Caco-2 (cell line): ENCODE data around the gene NDST1. TPM values are rescaled to one million over a fixed set of nuclear protein-coding genes. Genes with fewer than 3 reads are reported as not detected.

Source experiments
- BruUV-seq: library from RNA; stranded (reverse); fragments of 400-500 nt; replicated peaks from 2 replicates; lab custom pipeline; 2021; lab: Mats Ljungman, UMichigan
- CTCF ChIA-PET: fragments of 300-600 bp; sonication (Branson Sonifier 250); formaldehyde crosslinking; loops from one replicate; lab custom pipeline; 2022; ENCODE audit warnings: antibody characterized with exemption; lab: Charles Lee
- POLR2A ChIA-PET: fragments of 300-600 bp; sonication (Branson Sonifier 250); formaldehyde crosslinking; loops from one replicate; lab custom pipeline; 2022; ENCODE audit warnings: antibody characterized with exemption; lab: Charles Lee
- DNase-seq, 2 experiments: peaks; one replicate each; pipeline versions ENCODE4 v3.0.0 to v3.0.0-alpha.2; 2020 to 2022
- H3K27me3 ChIP-seq: replicated peaks from 2 replicates; pipeline ENCODE4 v1.6.0; 2011; ENCODE audit warnings: low read length; ENCODE audit not compliant: control insufficient read depth, insufficient read depth
- H3K36me3 ChIP-seq: 2 replicates; pipeline ENCODE4 v1.5.1; 2011; ENCODE audit warnings: low read length; ENCODE audit not compliant: control insufficient read depth, insufficient read depth
- H3K4me1 ChIP-seq: fragments of 250-450 bp; sonication (Bioruptor Pico); 2 replicates; pipeline ENCODE4 v1.5.1; 2020; ENCODE audit warnings: mild to moderate bottlenecking
- H3K4me3 ChIP-seq: 2 replicates; pipeline ENCODE4 v1.5.1; 2011; ENCODE audit warnings: low read depth, mild to moderate bottlenecking, control low read depth, low read length
- H3K9me3 ChIP-seq: fragments of 250-450 bp; sonication (Bioruptor Pico); 2 replicates; pipeline ENCODE4 v1.5.1; 2020; ENCODE audit warnings: mild to moderate bottlenecking, moderate library complexity
- H3K27ac Mint-ChIP-seq: one replicate; pipeline ENCODE4 v1.8.0; 2022; ENCODE audit warnings: mixed read lengths; ENCODE audit not compliant: unreplicated experiment
- H3K27me3 Mint-ChIP-seq: one replicate; pipeline ENCODE4 v1.8.0; 2022; ENCODE audit warnings: mixed read lengths; ENCODE audit not compliant: insufficient read depth, unreplicated experiment
- H3K36me3 Mint-ChIP-seq: one replicate; pipeline ENCODE4 v1.8.0; 2022; ENCODE audit warnings: mild to moderate bottlenecking, mixed read lengths; ENCODE audit not compliant: insufficient read depth, unreplicated experiment
- H3K4me1 Mint-ChIP-seq: one replicate; pipeline ENCODE4 v1.8.0; 2022; ENCODE audit warnings: low read depth, mixed read lengths; ENCODE audit not compliant: unreplicated experiment
- H3K4me3 Mint-ChIP-seq: one replicate; pipeline ENCODE4 v1.8.0; 2022; ENCODE audit warnings: mild to moderate bottlenecking, moderate library complexity, mixed read lengths; ENCODE audit not compliant: unreplicated experiment
- H3K9me3 Mint-ChIP-seq: one replicate; pipeline ENCODE4 v1.8.0; 2022; ENCODE audit warnings: mixed read lengths; ENCODE audit not compliant: unreplicated experiment
- intact Hi-C: fragments of 100-400 bp; cut with micrococcal nuclease; formaldehyde crosslinking; loops from one replicate; pipeline ENCODE4 v1.10.0; 2022; ENCODE audit not compliant: unreplicated experiment
- total RNA-seq: library from RNA; stranded (reverse); gene quantifications from 2 replicates; pipeline ENCODE4 v1.2.3, GENCODE V29; 2022
- TF ChIP-seq, protein P1 (sequence below), 2 experiments: fragments of 200-600 bp in 1 of 2; IDR thresholded peaks; 1 replicate in 1 of 2; 2 replicates in 1 of 2; pipeline versions ENCODE4 v1.5.1 to v1.8.0; 2011 to 2022; ENCODE audit warnings: antibody characterized with exemption in 1 of 2, control low read depth in 1 of 2, inconsistent platforms in 1 of 2, low read depth in 1 of 2, low read length in 1 of 2, mild to moderate bottlenecking in 1 of 2, moderate library complexity in 1 of 2; ENCODE audit not compliant: insufficient read depth in 1 of 2, severe bottlenecking in 1 of 2, unreplicated experiment in 1 of 2

Gene NDST1
- total RNA-seq, 1 experiment from 2014 or later: 110 TPM

- Mint-ChIP-seq H3K27ac (no peak overlapping the region), H3K27me3 (no peaks in the 10 kb centered on the region), H3K9me3 (no peaks in the 10 kb centered on the region), H3K36me3 (no peaks in the 10 kb centered on the region), H3K4me1 (peaks cover 7% of the 10 kb centered on the region), H3K4me3 (no peak overlapping the region)
- ChIA-PET POLR2A (no interaction called here), CTCF (no interaction called here)
- Histone ChIP-seq H3K4me1 (peaks cover 23% of the 10 kb centered on the region), H3K36me3 (no peaks in the 10 kb centered on the region), H3K4me3 (no peak overlapping the region), H3K9me3 (no peaks in the 10 kb centered on the region), H3K27me3 (no peaks in the 10 kb centered on the region)
- BruUV-seq: no TSS peak
- TF ChIP-seq, protein P1, sequence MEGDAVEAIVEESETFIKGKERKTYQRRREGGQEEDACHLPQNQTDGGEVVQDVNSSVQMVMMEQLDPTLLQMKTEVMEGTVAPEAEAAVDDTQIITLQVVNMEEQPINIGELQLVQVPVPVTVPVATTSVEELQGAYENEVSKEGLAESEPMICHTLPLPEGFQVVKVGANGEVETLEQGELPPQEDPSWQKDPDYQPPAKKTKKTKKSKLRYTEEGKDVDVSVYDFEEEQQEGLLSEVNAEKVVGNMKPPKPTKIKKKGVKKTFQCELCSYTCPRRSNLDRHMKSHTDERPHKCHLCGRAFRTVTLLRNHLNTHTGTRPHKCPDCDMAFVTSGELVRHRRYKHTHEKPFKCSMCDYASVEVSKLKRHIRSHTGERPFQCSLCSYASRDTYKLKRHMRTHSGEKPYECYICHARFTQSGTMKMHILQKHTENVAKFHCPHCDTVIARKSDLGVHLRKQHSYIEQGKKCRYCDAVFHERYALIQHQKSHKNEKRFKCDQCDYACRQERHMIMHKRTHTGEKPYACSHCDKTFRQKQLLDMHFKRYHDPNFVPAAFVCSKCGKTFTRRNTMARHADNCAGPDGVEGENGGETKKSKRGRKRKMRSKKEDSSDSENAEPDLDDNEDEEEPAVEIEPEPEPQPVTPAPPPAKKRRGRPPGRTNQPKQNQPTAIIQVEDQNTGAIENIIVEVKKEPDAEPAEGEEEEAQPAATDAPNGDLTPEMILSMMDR (IDR thresholded peaks at IDR 0.05; ENCODE audit: insufficient read depth in 1 of 2, low read depth in 1 of 2, low read length in 1 of 2, severe bottlenecking in 1 of 2, unreplicated experiment in 1 of 2): no peak
- intact Hi-C loops: no loop called here
- DNase-seq: no peak
These were observed 42.0 kb upstream of the NDST1 start for GRCh38 chr5:150465927-150466326.

DNA sequence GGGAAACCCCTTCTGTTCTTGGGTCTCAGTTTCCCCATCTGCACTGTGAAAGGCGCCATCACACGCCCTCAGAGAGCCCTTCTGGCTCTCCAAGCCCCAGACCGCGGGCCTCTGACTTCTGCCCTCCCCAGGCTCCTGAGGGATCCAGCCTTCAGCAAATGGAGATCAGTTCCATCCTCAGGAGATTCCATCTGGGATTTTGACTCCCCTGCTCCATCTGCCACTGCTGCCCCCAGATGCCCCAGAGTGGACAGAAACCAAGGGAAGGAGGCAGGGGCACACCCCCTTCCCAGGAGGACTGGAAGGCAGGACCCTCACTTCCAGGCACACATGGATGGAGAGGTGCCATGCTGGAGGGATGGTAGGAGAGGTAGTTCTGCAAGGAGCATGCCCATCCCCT lies 39.7 kb upstream of the NDST1 start:
- Mint-ChIP-seq H3K4me3 (no peak overlapping the region), H3K36me3 (no peaks in the 10 kb centered on the region), H3K27ac (no peak overlapping the region), H3K9me3 (no peaks in the 10 kb centered on the region), H3K4me1 (peaks cover 10% of the 10 kb centered on the region), H3K27me3 (no peaks in the 10 kb centered on the region)
- Histone ChIP-seq H3K27me3 (no peaks in the 10 kb centered on the region), H3K9me3 (no peaks in the 10 kb centered on the region), H3K36me3 (no peaks in the 10 kb centered on the region), H3K4me3 (no peak overlapping the region), H3K4me1 (peaks cover 33% of the 10 kb centered on the region)
- TF ChIP-seq, protein P1 (IDR thresholded peaks at IDR 0.05; ENCODE audit: insufficient read depth in 1 of 2, low read depth in 1 of 2, low read length in 1 of 2, severe bottlenecking in 1 of 2, unreplicated experiment in 1 of 2): no peak
- ChIA-PET POLR2A (no interaction called here), CTCF (no interaction called here)
- intact Hi-C loops: no loop called here
- BruUV-seq: no TSS peak
- no peak for DNase-seq

GRCh38 chr5:150469718-150470469 lies 38.0 kb upstream of the NDST1 start:
- no peaks in the 10 kb centered on the region for H3K27me3 Mint-ChIP-seq
- no peaks in the 10 kb centered on the region for H3K36me3 Mint-ChIP-seq
- no peaks in the 10 kb centered on the region for H3K9me3 Mint-ChIP-seq
- Histone ChIP-seq H3K4me3 (no peak overlapping the region), H3K4me1 (peaks cover 43% of the 10 kb centered on the region), H3K27me3 (no peaks in the 10 kb centered on the region), H3K9me3 (no peaks in the 10 kb centered on the region), H3K36me3 (no peaks in the 10 kb centered on the region)
- peaks cover 21% of the 10 kb centered on the region for H3K4me1 Mint-ChIP-seq
- ChIA-PET CTCF (no interaction called here), POLR2A (no interaction called here)
- TF ChIP-seq, protein P1 (IDR thresholded peaks at IDR 0.05; ENCODE audit: insufficient read depth in 1 of 2, low read depth in 1 of 2, low read length in 1 of 2, severe bottlenecking in 1 of 2, unreplicated experiment in 1 of 2): no peak
- H3K4me3 Mint-ChIP-seq: no peak overlapping the region
- intact Hi-C loops: loop anchor here (5.0 kb wide), 2 partner anchors 172 to 307 kb away; partner anchors contain the start of genes SMIM3 and SYNPO
- DNase-seq: peak in 1 of 2 experiments; percentile 15
- no peak overlapping the region for H3K27ac Mint-ChIP-seq
- no TSS peak for BruUV-seq
